Neural cell (in vitro differentiated cells): Measurements from ENCODE around the gene ATP11C. TPM values are rescaled to one million over a fixed set of nuclear protein-coding genes. Genes with fewer than 3 reads are reported as not detected.

ENCODE experiments used
- H2AFZ ChIP-seq: fragments of 200-600, 300-800 bp; sonication (generic), shearing (Covaris generic); 2 replicates; pipeline ENCODE4 v1.6.0; 2014; ENCODE audit warnings: low read depth, mild to moderate bottlenecking, antibody characterized with exemption, low read length, moderate library complexity
- H3F3A ChIP-seq: fragments of 200-600 bp; shearing (Covaris generic); 2 replicates; pipeline ENCODE4 v1.6.1; 2016; ENCODE audit warnings: mild to moderate bottlenecking, moderate library complexity, mixed read lengths, antibody characterized with exemption, low read length; ENCODE audit not compliant: insufficient read depth, poor library complexity, severe bottlenecking
- H3K27ac ChIP-seq: fragments of 200-600, 300-800 bp; sonication (generic), shearing (Covaris generic); 2 replicates; pipeline ENCODE4 v1.5.1; 2014; ENCODE audit warnings: mild to moderate bottlenecking, low read length, moderate library complexity
- H3K27me3 ChIP-seq: fragments of 300-800, 200-600 bp; sonication (generic), shearing (Covaris generic); 2 replicates; pipeline ENCODE4 v1.6.0; 2014; ENCODE audit warnings: mild to moderate bottlenecking, low read depth, low read length, moderate library complexity; ENCODE audit not compliant: insufficient read depth
- H3K36me3 ChIP-seq: fragments of 300-800, 200-600 bp; sonication (generic), shearing (Covaris generic); 2 replicates; pipeline ENCODE4 v1.5.1; 2014; ENCODE audit warnings: mild to moderate bottlenecking, antibody characterized with exemption, low read length, moderate library complexity; ENCODE audit not compliant: insufficient read depth
- H3K4me2 ChIP-seq: fragments of 300-800, 200-600 bp; sonication (generic), shearing (Covaris generic); 2 replicates; pipeline ENCODE4 v1.6.0; 2014; ENCODE audit warnings: mild to moderate bottlenecking, low read length
- H3K4me3 ChIP-seq: fragments of 300-800, 200-600 bp; sonication (generic), shearing (Covaris generic); 2 replicates; pipeline ENCODE4 v1.5.1; 2014; ENCODE audit warnings: mild to moderate bottlenecking, low read length, moderate library complexity
- H3K79me2 ChIP-seq: fragments of 200-600 bp; shearing (Covaris generic); replicated peaks from 2 replicates; pipeline ENCODE4 v1.6.0; 2014; ENCODE audit warnings: mild to moderate bottlenecking, low read length, moderate library complexity; ENCODE audit not compliant: insufficient read depth
- H3K9ac ChIP-seq: fragments of 300-800, 200-600 bp; sonication (generic), shearing (Covaris generic); 2 replicates; pipeline ENCODE4 v1.6.1; 2016; ENCODE audit warnings: mild to moderate bottlenecking, low read length, mixed read lengths
- H3K9me2 ChIP-seq: fragments of 200-600 bp; shearing (Covaris generic); 2 replicates; pipeline ENCODE4 v1.6.1; 2016; ENCODE audit warnings: mild to moderate bottlenecking, low read length, mixed read lengths; ENCODE audit not compliant: insufficient read depth
- H3K9me3 ChIP-seq: fragments of 200-600, 300-800 bp; sonication (generic), shearing (Covaris generic); 2 replicates; pipeline ENCODE4 v1.6.1; 2016; ENCODE audit warnings: mild to moderate bottlenecking, mixed run types, low read length, moderate library complexity, mixed read lengths
- H4K20me1 ChIP-seq: fragments of 200-600 bp; shearing (Covaris generic); 2 replicates; pipeline ENCODE4 v1.6.1; 2016; ENCODE audit warnings: mild to moderate bottlenecking, mixed run types; ENCODE audit not compliant: insufficient read depth
- EP300 ChIP-seq: fragments of 450-650 bp; conservative IDR thresholded peaks from 2 replicates; pipeline ENCODE4 v1.6.1; 2014; ENCODE audit warnings: antibody characterized with exemption, mild to moderate bottlenecking, moderate library complexity; ENCODE audit not compliant: poor library complexity, severe bottlenecking
- EZH2 ChIP-seq: fragments of 200-600, 300-800 bp; shearing (Covaris generic), sonication (generic); IDR thresholded peaks from 2 replicates; pipeline ENCODE4 v1.6.1; 2014; ENCODE audit warnings: antibody characterized with exemption, low read length, borderline replicate concordance, mild to moderate bottlenecking; ENCODE audit not compliant: insufficient read depth, poor library complexity, severe bottlenecking
- MXI1 ChIP-seq: fragments of 450-650 bp; conservative IDR thresholded peaks from 2 replicates; pipeline ENCODE4 v1.6.1; 2014; ENCODE audit warnings: antibody characterized with exemption, mild to moderate bottlenecking; ENCODE audit not compliant: poor library complexity, severe bottlenecking
- POLR2AphosphoS5 ChIP-seq: IDR thresholded peaks from 2 replicates; pipeline ENCODE4 v1.6.1; 2012
- RAD21 ChIP-seq: fragments of 450-650 bp; conservative IDR thresholded peaks from 2 replicates; pipeline ENCODE4 v1.6.1; 2014; ENCODE audit warnings: antibody characterized with exemption, mild to moderate bottlenecking, moderate library complexity
- REST ChIP-seq: IDR thresholded peaks from 2 replicates; pipeline ENCODE4 v1.6.1; 2012; ENCODE audit warnings: borderline replicate concordance
- TAF1 ChIP-seq: IDR thresholded peaks from 2 replicates; pipeline ENCODE4 v1.6.1; 2012; ENCODE audit warnings: low read depth
- polyA plus RNA-seq: library from polyadenylated mRNA; depleted of rRNA; stranded (reverse); fragments of >200 nt; gene quantifications from 2 replicates; pipeline ENCODE4 v1.2.3, GENCODE V29; 2014
- TF ChIP-seq, protein P1 (sequence below): fragments of 450-650 bp; IDR thresholded peaks from 2 replicates; pipeline ENCODE4 v1.5.1; 2014; ENCODE audit warnings: antibody characterized with exemption, mild to moderate bottlenecking, moderate library complexity; ENCODE audit not compliant: poor library complexity, severe bottlenecking

Gene ATP11C
- polyA plus RNA-seq, 1 donor from 2014 or later = 111 TPM

DNA sequence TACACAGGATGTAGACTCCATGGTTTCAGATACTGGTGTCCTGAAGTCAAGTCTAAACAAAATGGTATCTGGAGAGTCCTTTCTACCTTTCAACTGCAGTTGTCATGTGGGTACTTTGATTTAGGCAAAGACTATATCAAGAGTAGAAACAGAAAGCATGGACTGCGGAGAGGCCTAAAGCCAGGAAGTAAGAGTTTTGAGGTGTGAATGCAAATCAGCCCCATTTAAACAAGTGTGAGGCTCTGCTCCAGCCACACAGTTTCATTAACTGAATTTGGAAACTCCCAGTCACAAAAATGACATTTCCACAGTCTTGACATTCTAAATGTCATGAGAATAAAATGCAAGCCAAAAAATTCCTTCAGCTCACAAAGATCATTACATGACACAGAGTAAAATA, 137.7 kb downstream of the ATP11C start:
- no peak overlapping the region for H3K4me3 ChIP-seq
- H3K27me3 ChIP-seq = no peaks in the 10 kb centered on the region
- no peak overlapping the region for H3K9ac ChIP-seq
- TF ChIP-seq POLR2AphosphoS5 (no peak), EZH2 (no peak), MXI1 (no peak), EP300 (no peak), REST (no peak), RAD21 (no peak), TAF1 (no peak)
- TF ChIP-seq, protein P1, sequence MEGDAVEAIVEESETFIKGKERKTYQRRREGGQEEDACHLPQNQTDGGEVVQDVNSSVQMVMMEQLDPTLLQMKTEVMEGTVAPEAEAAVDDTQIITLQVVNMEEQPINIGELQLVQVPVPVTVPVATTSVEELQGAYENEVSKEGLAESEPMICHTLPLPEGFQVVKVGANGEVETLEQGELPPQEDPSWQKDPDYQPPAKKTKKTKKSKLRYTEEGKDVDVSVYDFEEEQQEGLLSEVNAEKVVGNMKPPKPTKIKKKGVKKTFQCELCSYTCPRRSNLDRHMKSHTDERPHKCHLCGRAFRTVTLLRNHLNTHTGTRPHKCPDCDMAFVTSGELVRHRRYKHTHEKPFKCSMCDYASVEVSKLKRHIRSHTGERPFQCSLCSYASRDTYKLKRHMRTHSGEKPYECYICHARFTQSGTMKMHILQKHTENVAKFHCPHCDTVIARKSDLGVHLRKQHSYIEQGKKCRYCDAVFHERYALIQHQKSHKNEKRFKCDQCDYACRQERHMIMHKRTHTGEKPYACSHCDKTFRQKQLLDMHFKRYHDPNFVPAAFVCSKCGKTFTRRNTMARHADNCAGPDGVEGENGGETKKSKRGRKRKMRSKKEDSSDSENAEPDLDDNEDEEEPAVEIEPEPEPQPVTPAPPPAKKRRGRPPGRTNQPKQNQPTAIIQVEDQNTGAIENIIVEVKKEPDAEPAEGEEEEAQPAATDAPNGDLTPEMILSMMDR = no peak
- no peaks in the 10 kb centered on the region for H3F3A ChIP-seq
- no peak overlapping the region for H2AFZ ChIP-seq
- H3K36me3 ChIP-seq = no peaks in the 10 kb centered on the region
- no peak overlapping the region for H3K27ac ChIP-seq
- H4K20me1 ChIP-seq = no peaks in the 10 kb centered on the region
- H3K79me2 ChIP-seq = no peaks in the 10 kb centered on the region
- H3K9me2 ChIP-seq = no peaks in the 10 kb centered on the region
- H3K4me2 ChIP-seq = no peak overlapping the region
- H3K9me3 ChIP-seq = no peaks in the 10 kb centered on the region

GRCh38 chrX:139787601-139788000, 145.3 kb downstream of the ATP11C start:
- Histone ChIP-seq H3K9me2 (no peaks in the 10 kb centered on the region), H3K79me2 (no peaks in the 10 kb centered on the region), H3K9ac (no peak overlapping the region), H3K36me3 (no peaks in the 10 kb centered on the region), H2AFZ (no peak overlapping the region), H3K4me3 (no peak overlapping the region), H3F3A (no peaks in the 10 kb centered on the region), H3K27ac (no peak overlapping the region), H3K27me3 (no peaks in the 10 kb centered on the region), H3K9me3 (no peaks in the 10 kb centered on the region), H4K20me1 (no peaks in the 10 kb centered on the region), H3K4me2 (no peak overlapping the region)
- TF ChIP-seq, protein P1 = no peak
